NB4 (cell line): ENCODE data around the gene C13orf46.

ENCODE experiments used
- DNase-seq: peaks from one replicate; pipeline ENCODE4 v3.0.0; 2010; ENCODE audit warnings: low read depth
- H3K4me3 ChIP-seq: one replicate; pipeline ENCODE4 v1.5.1; 2011; ENCODE audit warnings: mild to moderate bottlenecking, low read depth, low read length, moderate library complexity
- MYC ChIP-seq: IDR thresholded peaks from 2 replicates; pipeline ENCODE4 v1.6.1; 2011; ENCODE audit warnings: low read depth, low read length
- POLR2A ChIP-seq: IDR thresholded peaks from 2 replicates; pipeline ENCODE4 v1.6.1; 2011; ENCODE audit warnings: mild to moderate bottlenecking; ENCODE audit not compliant: insufficient read length; ENCODE audit errors: extremely low read depth
- TF ChIP-seq, protein P1 (sequence below): IDR thresholded peaks from one replicate; pipeline ENCODE4 v1.5.1; 2012; ENCODE audit warnings: low read depth, low read length
- TF ChIP-seq, protein P2 (sequence below): IDR thresholded peaks from 2 replicates; pipeline ENCODE4 v1.6.1; 2011; ENCODE audit warnings: low read depth, low read length

C13orf46 gene

DNA sequence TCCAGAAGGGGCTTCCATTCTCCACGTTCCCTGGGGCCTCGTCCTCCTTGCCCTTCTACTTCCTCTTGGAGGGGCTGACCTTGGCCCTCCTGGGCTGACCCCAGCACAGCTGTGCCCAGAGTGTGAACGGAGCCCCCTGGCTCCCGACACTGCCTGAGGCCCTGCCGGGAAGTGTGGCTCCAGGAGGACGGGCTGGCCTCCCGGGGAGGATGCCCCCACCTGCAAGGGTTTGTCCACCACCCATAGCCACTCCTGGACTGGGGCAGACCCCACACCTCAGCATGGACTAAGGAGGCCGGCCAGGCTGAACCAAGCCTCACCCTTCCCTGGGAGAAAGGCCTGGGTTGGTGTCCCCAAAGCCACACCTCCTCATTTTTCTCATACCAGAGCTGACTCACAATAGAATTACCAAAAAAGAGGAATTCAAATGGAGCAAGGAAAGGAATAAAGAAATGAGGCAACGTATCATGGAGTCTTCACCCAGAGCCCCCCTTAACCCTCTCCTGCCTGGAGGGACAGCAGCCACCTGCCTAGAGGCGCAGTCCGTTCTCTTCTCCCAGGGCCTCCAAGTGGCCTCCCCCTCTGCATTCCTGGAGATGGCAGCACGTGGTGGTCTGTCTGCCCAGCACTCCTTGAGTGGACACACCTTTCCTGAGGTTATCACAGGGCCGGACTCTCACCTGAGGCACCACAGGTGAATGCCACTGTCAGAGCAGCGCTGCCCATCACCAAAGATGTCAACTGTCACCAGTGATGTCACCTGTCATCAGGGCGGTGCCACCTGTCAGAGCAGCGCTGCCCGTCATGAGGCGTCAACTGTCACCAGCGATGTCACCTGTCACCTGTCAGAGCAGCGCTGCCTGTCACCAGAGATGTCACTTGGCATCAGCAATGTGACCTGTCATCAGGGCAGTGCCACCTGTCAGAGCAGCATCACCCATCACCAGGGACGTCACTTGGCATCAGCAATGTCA is 3.1 kb upstream of the C13orf46 start:
- H3K4me3 ChIP-seq: no peak overlapping the region
- no peak for DNase-seq

DNA sequence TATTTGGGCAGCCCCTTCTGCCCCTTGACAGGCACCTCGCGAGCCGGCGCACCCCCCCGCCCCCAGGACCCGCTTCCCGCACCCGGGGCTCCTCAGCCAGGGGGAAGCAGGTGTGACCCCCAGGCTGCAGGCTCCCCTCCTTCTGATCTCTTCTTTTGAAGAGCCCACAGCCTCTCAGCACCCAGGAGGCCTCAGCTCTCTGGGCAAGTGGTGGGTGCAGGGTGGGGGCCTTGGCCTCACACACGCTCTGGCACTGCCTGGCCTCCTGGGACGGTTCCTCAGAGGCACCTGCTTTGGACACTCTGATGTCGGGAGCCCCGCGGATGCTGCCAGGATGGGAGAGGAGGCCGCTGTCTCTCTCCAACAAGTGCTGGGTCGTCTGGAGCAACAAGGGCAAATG is 1.5 kb upstream of the C13orf46 start:
- H3K4me3 ChIP-seq: no peak overlapping the region
- TF ChIP-seq MYC (no peak), POLR2A (no peak)
- TF ChIP-seq, protein P1, sequence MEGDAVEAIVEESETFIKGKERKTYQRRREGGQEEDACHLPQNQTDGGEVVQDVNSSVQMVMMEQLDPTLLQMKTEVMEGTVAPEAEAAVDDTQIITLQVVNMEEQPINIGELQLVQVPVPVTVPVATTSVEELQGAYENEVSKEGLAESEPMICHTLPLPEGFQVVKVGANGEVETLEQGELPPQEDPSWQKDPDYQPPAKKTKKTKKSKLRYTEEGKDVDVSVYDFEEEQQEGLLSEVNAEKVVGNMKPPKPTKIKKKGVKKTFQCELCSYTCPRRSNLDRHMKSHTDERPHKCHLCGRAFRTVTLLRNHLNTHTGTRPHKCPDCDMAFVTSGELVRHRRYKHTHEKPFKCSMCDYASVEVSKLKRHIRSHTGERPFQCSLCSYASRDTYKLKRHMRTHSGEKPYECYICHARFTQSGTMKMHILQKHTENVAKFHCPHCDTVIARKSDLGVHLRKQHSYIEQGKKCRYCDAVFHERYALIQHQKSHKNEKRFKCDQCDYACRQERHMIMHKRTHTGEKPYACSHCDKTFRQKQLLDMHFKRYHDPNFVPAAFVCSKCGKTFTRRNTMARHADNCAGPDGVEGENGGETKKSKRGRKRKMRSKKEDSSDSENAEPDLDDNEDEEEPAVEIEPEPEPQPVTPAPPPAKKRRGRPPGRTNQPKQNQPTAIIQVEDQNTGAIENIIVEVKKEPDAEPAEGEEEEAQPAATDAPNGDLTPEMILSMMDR: no peak
- TF ChIP-seq, protein P2, sequence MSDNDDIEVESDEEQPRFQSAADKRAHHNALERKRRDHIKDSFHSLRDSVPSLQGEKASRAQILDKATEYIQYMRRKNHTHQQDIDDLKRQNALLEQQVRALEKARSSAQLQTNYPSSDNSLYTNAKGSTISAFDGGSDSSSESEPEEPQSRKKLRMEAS: no peak
- DNase-seq: no peak

More for the DNA sequence above, 3.1 kb upstream of the C13orf46 start:
- TF ChIP-seq MYC (no peak), POLR2A (no peak)
- TF ChIP-seq, protein P2: no peak
- TF ChIP-seq, protein P1: no peak

DNA sequence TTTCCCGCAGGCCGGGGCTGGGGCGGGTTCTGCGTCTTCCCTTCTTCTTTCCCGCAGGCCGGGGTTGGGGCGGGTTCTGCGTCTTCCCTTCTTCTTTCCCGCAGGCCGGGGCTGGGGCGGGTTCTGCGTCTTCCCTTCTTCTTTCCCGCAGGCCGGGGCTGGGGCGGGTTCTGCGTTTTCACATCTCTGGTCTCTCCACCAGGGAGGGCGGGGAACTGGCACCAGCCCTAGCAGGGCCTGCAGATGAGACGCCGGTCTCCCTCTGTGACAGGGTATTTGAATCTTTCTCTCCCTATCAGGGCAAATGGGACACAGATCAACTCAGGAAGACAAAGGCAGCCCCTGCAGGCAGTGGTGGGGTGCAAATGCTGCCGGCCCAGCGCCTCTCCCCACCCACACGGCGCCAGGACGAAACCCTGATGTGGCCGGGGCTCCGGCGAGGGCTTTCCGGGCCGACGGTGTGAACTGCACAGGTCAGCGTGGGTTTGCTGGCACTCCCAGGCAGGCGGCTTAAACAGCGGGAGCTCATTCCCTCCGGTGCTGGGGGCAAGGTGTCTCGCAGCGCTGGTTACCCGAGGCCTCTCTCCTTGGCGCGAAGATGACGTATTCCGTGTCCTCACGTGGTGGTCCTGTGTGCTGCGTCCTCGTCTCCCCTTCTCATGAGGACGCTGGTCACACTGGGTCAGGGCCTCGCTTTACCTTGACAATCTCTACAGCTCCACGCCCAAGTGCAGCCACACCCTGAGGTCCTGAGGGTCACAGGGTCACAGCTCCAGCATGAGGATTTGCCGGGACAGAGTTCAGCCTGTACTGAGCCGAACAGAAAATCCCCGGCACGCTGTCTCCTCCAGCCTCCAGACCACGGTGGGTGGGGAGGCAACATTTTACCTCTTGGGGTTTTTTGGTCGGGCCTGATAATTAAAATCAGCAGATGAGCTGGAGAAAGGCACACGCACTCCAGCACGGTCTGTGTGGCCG is 717 bp upstream of the C13orf46 start:
- TF ChIP-seq MYC (no peak), POLR2A (no peak)
- TF ChIP-seq, protein P2: no peak
- TF ChIP-seq, protein P1: no peak
- DNase-seq: no peak

DNA sequence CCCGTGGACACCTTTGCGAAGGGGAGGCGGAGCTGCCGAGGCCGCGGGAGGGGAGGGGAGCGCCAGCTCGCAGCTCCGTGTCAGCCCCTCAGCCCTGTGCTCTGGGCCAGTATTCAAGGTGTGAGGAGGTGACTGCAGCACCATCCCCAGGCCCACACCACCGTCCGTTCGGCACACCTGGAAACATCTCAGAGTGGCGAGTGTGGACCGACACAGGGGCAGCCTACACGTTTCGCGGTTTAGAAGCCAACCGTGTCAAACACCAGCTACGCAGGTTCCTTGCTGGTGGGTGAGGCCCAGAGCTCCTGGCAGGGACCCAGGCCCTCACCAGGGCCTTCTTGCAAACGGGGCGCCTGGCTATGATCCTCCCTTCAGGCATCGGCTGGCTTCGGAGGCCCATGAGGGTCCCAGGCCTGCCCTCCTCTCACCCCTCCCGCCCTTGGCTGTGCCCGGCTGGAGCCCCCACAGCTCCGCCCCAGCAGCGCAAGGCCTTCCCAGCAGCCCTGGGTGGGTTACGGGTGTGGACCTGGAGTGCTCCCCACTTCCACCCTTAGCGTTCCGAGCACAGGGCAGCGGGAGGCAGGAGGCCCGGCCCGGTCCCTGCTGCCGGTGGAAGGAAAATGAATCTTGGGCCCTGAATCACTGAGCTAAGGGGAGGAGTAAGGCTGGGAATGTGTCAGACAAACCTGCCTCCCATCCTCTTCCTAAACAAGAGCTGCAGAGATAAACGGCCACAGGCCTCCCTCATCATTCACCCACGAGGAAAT is 1.2 kb downstream of the C13orf46 start:
- H3K4me3 ChIP-seq: no peak overlapping the region

More for the DNA sequence above, 717 bp upstream of the C13orf46 start:
- no peak overlapping the region for H3K4me3 ChIP-seq

DNA sequence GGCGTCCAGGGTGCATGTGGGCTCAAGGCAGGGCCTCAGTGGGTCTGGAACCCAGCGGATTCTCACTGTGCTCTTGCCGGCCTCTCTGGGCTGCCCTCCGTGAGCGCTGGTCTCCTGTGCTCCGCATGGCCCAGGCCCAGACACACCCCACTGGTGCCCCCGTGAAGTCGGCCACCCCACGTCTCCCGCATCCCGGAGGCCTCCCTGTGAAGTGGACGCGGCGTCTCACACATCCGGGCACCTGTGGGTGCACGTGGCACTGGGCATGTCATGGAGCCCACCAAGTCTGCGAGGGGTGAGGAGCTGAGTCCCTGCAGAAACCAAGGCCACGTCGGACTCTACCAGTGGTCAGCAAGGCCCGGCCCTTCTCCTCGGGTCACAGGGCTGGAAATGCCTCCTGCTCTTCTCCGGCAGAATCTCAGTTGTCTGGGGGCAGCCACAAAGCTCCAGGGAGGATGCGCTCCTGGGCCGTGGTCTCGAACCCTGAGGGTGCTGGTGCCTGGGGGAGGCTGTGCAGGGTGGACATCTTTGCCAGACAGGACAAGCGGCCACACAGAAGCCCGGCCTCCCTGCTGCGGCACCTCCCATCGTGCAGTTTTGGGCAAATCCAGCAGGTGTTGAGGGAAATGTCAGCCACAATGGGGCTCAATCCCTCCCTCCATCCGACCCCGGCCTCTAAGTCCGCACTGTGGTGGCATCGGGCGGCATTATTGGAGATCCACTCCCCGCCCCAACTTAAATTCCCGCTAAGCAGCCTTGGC is 2.2 kb downstream of the C13orf46 start:
- DNase-seq: no peak
- TF ChIP-seq, protein P2: no peak
- TF ChIP-seq POLR2A: no peak

More for the DNA sequence above, 1.2 kb downstream of the C13orf46 start:
- no peak for DNase-seq
- no peak for TF ChIP-seq POLR2A

More for the DNA sequence above, 2.2 kb downstream of the C13orf46 start:
- no peak overlapping the region for H3K4me3 ChIP-seq
